Muscle layer of colon (tissue), 2 donors: ENCODE measurements around the gene TMEM208.

Experiments
- H3K27ac ChIP-seq: one replicate; pipeline ENCODE4 v1.7.0; 2013; ENCODE audit warnings: low read depth, mild to moderate bottlenecking, low read length, moderate library complexity
- H3K27me3 ChIP-seq, 2 donors: one replicate each; pipeline ENCODE4 v1.7.0; 2013; ENCODE audit warnings: low read length in 2 of 2, mild to moderate bottlenecking in 2 of 2; ENCODE audit not compliant: insufficient read depth in 2 of 2, control insufficient read depth in 1 of 2
- H3K36me3 ChIP-seq: one replicate; pipeline ENCODE4 v1.7.0; 2013; ENCODE audit warnings: mild to moderate bottlenecking, low read length; ENCODE audit not compliant: insufficient read depth
- H3K4me1 ChIP-seq: one replicate; pipeline ENCODE4 v1.7.0; 2013; ENCODE audit warnings: mild to moderate bottlenecking, low read length; ENCODE audit not compliant: insufficient read depth
- H3K4me3 ChIP-seq, 2 donors: one replicate each; pipeline ENCODE4 v1.7.0; 2013; ENCODE audit warnings: low read length in 2 of 2, low read depth in 1 of 2, mild to moderate bottlenecking in 1 of 2, moderate library complexity in 1 of 2
- H3K9ac ChIP-seq: one replicate; pipeline ENCODE4 v1.7.0; 2013; ENCODE audit warnings: low read length
- H3K9me3 ChIP-seq: one replicate; pipeline ENCODE4 v1.7.0; 2013; ENCODE audit warnings: mild to moderate bottlenecking, low read length
- donor health status: abdominal sarcoma.
- donor health status: Adenocarcinoma of cecum.

TMEM208 gene

GRCh38 chr16:67260426-67261063, 33.6 kb downstream of the TMEM208 start:
- no peaks in the 10 kb centered on the region for H3K9me3 ChIP-seq
- H3K36me3 ChIP-seq: no peaks in the 10 kb centered on the region
- no peak overlapping the region for H3K4me3 ChIP-seq
- no peak overlapping the region for H3K27ac ChIP-seq
- H3K9ac ChIP-seq: no peak overlapping the region
- peaks cover 0 to 8% of the 10 kb centered on the region in 2 donors for H3K27me3 ChIP-seq
- H3K4me1 ChIP-seq: no peaks in the 10 kb centered on the region

DNA sequence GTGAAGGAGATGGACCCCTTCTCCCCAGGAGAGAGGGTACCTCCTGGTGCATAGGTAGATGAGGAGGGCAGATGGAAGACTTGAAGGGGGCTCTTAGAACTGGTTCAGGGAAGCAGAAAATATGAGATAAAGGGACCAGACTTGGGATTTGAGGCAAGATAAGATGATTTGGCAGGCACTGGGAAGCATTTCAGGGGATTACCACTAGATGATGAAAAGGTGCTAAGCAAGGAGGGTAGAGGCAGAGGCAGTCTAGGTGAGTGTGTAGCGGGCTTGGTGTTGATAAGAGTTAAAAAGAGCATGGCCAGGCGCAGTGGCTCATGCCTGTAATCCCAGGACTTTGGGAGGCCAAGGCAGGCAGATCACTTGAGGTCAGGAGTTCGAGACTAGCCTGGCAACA, 36.3 kb downstream of the TMEM208 start:
- Histone ChIP-seq H3K4me3 (no peak overlapping the region), H3K9me3 (no peaks in the 10 kb centered on the region), H3K27ac (no peak overlapping the region), H3K36me3 (no peaks in the 10 kb centered on the region), H3K9ac (no peak overlapping the region), H3K4me1 (no peaks in the 10 kb centered on the region), H3K27me3 (no peaks in the 10 kb centered on the region)

GRCh38 chr16:67264277-67264676, 37.3 kb downstream of the TMEM208 start:
- Histone ChIP-seq H3K9ac (no peak overlapping the region), H3K27me3 (no peaks in the 10 kb centered on the region), H3K4me3 (no peak overlapping the region), H3K4me1 (no peaks in the 10 kb centered on the region), H3K27ac (no peak overlapping the region), H3K9me3 (no peaks in the 10 kb centered on the region), H3K36me3 (no peaks in the 10 kb centered on the region)

- no peak overlapping the region for H3K9ac ChIP-seq
- H3K36me3 ChIP-seq: no peaks in the 10 kb centered on the region
- H3K9me3 ChIP-seq: no peaks in the 10 kb centered on the region
- no peaks in the 10 kb centered on the region for H3K4me1 ChIP-seq
- no peak overlapping the region for H3K4me3 ChIP-seq
- no peak overlapping the region for H3K27ac ChIP-seq
- H3K27me3 ChIP-seq: no peaks in the 10 kb centered on the region
These were observed 37.9 kb downstream of the TMEM208 start for GRCh38 chr16:67264866-67265265.

- Histone ChIP-seq H3K4me3 (no peak overlapping the region), H3K4me1 (no peaks in the 10 kb centered on the region), H3K27me3 (no peaks in the 10 kb centered on the region), H3K9ac (no peak overlapping the region), H3K27ac (no peak overlapping the region), H3K9me3 (no peaks in the 10 kb centered on the region), H3K36me3 (no peaks in the 10 kb centered on the region)
These were observed 38.9 kb downstream of the TMEM208 start for GRCh38 chr16:67265834-67266233.

- H3K36me3 ChIP-seq: no peaks in the 10 kb centered on the region
- H3K9ac ChIP-seq: no peak overlapping the region
- no peak overlapping the region for H3K4me3 ChIP-seq
- no peaks in the 10 kb centered on the region for H3K27me3 ChIP-seq
- H3K27ac ChIP-seq: no peak overlapping the region
- H3K9me3 ChIP-seq: no peaks in the 10 kb centered on the region
- H3K4me1 ChIP-seq: no peaks in the 10 kb centered on the region
These were observed 41.2 kb downstream of the TMEM208 start for GRCh38 chr16:67268136-67268579.

- no peaks in the 10 kb centered on the region for H3K4me1 ChIP-seq
- H3K4me3 ChIP-seq: no peak overlapping the region
- no peaks in the 10 kb centered on the region for H3K27me3 ChIP-seq
- H3K9me3 ChIP-seq: no peaks in the 10 kb centered on the region
- H3K36me3 ChIP-seq: no peaks in the 10 kb centered on the region
- no peak overlapping the region for H3K27ac ChIP-seq
- H3K9ac ChIP-seq: no peak overlapping the region
These were observed 42.8 kb downstream of the TMEM208 start for GRCh38 chr16:67269766-67270165.

DNA sequence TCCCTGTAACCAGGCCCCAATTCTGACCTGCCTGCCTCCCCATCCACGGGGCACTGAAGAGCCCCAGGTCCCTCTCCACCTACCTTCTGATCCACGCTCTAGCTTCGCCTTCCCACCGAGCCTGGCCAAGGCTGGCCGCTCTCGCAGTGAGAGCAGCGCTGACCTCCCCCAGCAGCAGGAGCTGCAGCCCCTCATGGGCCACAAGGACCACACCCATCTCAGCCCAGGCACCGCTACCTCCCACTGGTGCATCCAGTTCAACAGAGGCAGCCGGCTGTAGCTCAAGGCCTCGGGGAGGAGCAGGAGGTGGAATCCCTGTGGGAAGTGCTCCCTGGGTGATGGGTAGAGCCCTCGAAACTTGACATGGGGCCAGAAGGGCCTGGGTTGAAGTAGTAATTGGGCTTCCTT, 44.0 kb downstream of the TMEM208 start:
- H3K27ac ChIP-seq: no peak overlapping the region
- H3K9ac ChIP-seq: no peak overlapping the region
- H3K4me1 ChIP-seq: no peaks in the 10 kb centered on the region
- no peaks in the 10 kb centered on the region for H3K36me3 ChIP-seq
- H3K9me3 ChIP-seq: no peaks in the 10 kb centered on the region
- no peaks in the 10 kb centered on the region for H3K27me3 ChIP-seq
- no peak overlapping the region for H3K4me3 ChIP-seq

DNA sequence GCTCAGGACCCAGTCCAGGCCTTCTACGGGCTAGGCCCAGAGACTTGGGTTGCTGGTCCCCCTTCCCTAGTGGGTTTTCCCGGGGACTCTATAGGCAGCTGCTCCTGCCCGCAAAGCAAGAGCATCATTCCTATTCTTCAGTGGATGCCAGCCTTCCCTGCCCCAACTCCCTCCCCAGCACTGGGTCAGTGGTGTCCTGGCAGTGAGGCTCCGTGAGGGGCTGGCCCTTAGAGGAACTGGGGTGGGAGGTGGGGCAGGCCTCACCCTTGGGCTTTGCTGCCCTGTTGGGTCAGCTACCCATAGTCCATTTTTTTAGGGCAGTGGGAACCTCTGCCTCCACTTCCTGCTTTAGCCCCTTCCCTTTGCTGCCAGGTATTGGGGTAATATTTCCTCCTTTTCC, 44.5 kb downstream of the TMEM208 start:
- Histone ChIP-seq H3K9ac (no peak overlapping the region), H3K36me3 (no peaks in the 10 kb centered on the region), H3K27ac (no peak overlapping the region), H3K27me3 (no peaks in the 10 kb centered on the region), H3K4me1 (no peaks in the 10 kb centered on the region), H3K4me3 (no peak overlapping the region), H3K9me3 (no peaks in the 10 kb centered on the region)

GRCh38 chr16:67275321-67275720, 48.4 kb downstream of the TMEM208 start:
- H3K4me1 ChIP-seq: peaks cover 14% of the 10 kb centered on the region
- H3K27me3 ChIP-seq: no peaks in the 10 kb centered on the region
- no peaks in the 10 kb centered on the region for H3K36me3 ChIP-seq
- H3K27ac ChIP-seq: no peak overlapping the region
- no peak overlapping the region for H3K9ac ChIP-seq
- H3K4me3 ChIP-seq: no peak overlapping the region
- no peaks in the 10 kb centered on the region for H3K9me3 ChIP-seq

DNA sequence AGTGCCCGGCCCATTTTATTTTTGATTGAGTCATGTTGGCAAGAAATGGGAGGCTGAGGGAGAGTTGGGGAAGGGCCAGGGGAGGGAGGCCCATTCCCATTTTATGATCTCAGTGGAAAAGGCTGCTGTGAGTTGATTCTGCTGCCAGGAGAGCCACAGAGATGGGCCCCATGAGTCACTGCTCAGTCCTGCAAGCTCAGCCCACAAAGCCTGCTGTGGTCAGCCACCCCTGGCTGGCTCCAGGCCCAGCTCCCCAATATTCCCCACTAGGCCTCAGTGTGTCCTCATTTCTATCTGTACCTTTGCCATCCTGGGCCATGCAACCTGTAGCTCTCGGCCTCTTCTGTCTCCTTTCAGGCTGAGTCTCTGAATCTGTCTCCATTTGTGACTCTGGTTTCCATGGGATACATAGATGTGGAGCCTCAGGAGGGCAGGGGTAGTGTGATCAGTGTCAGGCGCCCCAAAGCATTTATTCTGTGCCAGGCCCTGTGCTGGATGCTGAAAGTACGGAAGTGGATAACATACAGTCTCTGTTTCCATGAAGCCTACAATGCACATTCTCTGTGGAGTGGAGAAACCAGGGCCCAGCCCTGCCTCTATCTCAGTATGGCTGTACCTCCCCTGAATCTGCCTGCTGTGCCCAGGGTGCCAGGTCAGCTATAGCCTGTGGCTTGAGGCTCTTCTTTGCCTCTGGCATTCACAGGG, 50.5 kb downstream of the TMEM208 start:
- Histone ChIP-seq H3K27me3 (no peaks in the 10 kb centered on the region), H3K27ac (no peak overlapping the region), H3K36me3 (no peaks in the 10 kb centered on the region), H3K4me3 (no peak overlapping the region), H3K9me3 (no peaks in the 10 kb centered on the region), H3K9ac (no peak overlapping the region), H3K4me1 (peaks cover 14% of the 10 kb centered on the region)
